Islet precursor cell (in vitro differentiated cells): Measurements from ENCODE around the gene ARHGAP10.
A peak's percentile ranks its signal among the peaks of the same experiment; 100 is the strongest.

Source experiments
- DNase-seq: peaks from one replicate; pipeline ENCODE4 v3.0.0-alpha.2; 2018

ARHGAP10 gene

GRCh38 chr4:147916351-147916750 is 184.5 kb downstream of the ARHGAP10 start:
- no peak for DNase-seq

DNA sequence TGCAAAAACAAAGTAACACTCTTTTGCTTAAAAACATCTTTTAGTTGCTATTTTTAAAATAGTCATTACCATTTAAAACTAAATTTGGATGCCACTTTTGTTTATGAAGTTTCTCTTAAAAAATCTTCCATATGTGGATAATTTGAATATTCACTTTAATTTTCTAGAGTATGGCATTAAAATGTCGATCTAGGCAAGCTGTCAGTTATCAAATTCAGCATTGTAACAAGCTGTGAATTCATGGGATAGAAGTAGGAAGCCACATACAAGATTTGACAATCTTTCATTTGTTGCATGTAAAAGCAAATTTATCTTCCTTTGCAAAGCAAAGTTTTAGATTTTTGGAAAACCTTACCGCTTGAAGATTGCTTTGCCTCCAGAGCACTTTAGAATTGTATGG is 191.5 kb downstream of the ARHGAP10 start:
- DNase-seq, result no peak

DNA sequence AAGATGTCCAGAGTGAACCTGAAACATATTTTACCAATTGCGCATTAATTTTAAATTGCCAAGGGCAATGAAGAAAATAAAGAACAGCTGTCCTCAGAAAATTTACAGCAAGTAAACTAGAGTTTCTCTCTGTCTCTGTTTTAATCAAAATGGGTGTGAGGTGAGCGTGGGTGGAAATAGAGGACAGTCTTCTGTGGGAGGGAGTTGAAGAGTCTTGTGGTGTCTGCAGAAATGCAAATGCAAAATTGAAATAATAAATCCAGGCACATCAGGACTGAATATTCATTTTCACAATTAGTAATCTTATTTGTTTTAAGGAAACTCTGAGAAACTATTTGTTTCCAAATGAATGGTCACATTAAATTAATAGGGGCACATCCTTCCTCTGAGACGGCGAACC is 192.0 kb downstream of the ARHGAP10 start:
- no peak for DNase-seq

DNA sequence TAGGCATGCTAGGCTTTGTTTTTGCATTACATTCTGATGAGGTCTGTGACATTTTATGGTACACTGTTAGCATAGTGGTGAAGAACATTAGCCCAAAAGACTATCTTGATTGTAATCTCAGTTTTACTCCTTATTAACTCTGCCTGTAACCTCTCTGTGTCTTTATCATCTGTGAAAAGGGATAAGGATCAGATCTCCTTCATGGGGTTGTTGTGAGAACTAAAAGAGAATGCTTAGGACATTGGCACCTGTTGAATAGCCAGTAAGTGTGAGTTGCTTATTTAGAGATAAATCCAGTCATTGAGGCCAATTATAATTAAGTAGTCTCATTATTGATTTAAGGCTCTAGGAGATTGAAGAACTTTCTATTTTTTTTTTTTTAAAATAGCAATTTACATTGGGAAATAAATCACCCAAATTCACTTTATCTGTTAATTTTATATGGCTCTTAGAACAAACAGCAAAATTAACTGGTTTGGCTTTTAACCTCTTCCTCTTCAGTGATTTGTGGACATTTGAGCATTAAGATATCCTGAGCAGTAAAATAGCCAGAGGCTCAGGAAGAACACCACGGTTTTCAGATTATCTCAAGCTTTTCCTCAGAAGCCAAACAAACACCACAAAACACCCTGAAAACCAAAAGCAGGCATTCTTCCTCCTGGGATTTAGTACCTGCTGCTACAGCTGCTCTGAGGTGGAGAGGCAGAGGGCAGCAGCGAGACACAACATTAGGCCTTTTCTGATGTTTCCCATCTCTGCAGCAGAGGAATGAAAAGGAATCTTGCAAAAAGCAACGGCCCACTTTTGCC is 192.9 kb downstream of the ARHGAP10 start:
- DNase-seq, result peak; percentile 68

GRCh38 chr4:147927377-147928137 is 195.7 kb downstream of the ARHGAP10 start:
- no peak for DNase-seq

DNA sequence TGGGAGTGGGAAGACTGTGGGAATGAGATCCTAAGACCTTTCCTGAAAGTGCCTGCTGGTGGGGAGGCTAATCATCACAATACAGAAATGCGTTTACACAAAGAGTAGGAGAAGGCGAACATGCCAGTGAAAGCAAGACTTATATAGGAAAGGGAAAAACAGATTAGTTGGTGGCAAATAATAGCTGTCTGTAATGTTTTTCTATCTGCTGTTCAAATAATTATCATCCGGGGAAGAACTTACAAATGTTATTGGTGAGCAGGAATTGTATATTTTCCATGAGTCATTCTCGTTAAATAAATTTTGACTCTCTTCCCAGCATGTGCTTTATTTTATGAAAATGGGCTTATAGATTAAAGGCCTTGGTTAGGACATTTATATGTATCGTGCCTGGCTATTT is 196.5 kb downstream of the ARHGAP10 start:
- DNase-seq, result no peak

DNA sequence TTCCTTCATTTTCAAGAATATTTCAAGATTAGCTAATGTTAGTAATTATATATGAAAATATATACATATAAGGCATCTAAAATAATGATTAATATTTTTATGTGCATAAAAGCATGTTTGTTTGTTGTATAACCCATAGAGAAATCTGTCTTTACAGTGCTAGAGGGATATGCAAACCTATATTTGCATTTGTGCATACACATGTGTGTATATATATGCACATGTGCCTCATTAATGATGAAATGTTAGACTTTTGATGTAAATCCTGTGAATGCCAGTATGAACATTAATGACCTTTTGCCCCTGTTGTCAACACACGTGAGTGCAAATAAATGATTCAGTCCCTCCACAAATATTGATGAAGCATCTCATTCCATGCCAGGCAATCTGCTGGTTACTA is 197.9 kb downstream of the ARHGAP10 start:
- DNase-seq, result no peak

GRCh38 chr4:147933316-147933715 is 201.4 kb downstream of the ARHGAP10 start:
- no peak for DNase-seq

DNA sequence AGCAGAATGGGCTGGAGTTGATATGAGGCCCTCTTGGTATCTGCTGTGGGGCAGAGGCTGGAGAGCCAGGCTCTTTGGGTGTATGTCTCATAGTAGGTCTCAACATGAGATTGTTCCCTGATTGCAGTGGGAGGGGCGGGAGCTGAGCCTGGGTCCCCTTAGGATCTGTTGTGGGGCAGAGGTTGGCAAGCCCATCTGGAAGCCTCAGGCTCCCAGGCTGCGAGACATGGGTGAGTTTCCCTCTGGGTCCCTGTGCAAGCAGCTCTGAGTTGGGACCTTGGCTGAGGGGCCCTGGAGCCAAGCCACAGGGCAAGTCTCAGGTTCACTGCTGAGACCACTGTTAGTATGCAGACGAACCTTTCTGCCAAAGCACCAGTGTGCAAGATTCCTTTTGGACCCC is 201.9 kb downstream of the ARHGAP10 start:
- no peak for DNase-seq

GRCh38 chr4:147938496-147938895 is 206.6 kb downstream of the ARHGAP10 start:
- no peak for DNase-seq

DNA sequence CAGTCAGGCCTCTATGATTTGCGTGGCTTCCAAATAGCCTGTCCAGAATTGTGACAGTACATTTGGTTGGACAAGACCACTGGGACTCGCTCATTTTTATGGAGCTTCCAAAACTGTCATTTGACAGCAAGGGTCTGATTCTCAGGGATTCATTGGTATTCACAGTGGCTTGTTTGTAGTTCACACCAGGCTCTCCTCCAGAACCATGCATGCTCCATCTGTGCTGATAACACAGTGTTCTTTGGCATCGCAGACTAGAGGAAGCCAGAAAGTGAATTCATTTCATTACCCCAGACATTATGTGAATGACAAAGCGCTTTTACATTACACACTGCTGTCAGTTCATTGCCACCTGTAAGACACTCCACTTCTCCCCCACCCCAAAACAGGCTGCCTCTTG is 208.3 kb downstream of the ARHGAP10 start:
- no peak for DNase-seq

DNA sequence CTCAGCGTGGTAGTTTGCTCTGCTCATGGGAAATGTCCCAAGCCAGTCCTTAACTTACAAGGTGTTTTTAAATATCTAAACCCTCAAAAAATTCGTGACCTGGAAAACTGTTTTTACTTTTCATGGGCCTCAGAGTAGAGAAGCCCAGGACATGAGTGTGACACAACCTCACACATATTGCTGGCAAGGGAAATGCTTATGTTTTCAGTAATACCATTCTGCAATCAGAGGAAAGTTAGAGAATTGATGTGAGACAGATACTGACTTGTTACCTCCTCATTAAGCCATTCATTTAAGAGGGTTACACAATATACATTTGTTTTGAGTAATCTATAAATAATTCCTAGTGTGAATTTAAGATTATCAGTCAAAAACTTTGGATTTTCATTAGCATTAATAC is 209.5 kb downstream of the ARHGAP10 start:
- no peak for DNase-seq

DNA sequence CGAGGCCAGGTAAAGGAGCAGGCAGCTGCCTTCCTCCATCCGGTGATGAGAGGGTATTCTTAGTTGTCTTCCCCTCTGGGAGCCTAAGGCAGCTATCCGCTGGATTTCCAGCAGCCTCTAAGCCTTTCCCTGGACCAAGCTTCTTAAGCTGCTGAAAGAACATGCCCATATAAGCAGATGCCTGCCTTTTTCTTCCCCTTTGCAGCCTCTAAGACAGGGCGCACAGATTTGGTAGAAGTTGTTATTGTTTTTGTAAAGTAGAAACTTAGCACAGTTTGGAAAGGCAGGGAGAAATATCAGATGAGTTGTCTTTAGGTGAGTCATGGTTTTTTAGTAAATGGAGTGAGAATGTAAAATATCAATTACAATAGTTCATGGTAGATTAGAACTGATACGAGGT is 210.8 kb downstream of the ARHGAP10 start:
- DNase-seq, result no peak

GRCh38 chr4:147943159-147943638 is 211.3 kb downstream of the ARHGAP10 start:
- no peak for DNase-seq

DNA sequence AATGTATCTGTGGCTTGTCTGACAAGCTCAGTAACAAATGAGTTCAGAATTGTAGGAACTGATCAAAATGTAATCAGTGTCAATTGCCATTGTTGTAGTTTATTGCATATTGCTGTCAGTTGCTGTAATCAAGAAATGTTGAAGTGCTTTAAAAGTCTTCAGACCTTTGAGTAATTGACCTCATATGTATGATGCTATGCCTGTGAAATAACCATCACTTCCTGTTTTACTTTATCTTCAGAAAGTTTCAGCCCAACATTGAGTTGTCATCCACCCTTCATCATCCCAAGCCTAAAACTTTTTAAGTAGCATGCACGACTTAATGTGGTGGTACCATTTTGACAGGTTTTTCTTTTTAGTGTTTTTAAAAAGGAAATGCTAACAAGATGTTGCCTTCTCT is 212.4 kb downstream of the ARHGAP10 start:
- no peak for DNase-seq

DNA sequence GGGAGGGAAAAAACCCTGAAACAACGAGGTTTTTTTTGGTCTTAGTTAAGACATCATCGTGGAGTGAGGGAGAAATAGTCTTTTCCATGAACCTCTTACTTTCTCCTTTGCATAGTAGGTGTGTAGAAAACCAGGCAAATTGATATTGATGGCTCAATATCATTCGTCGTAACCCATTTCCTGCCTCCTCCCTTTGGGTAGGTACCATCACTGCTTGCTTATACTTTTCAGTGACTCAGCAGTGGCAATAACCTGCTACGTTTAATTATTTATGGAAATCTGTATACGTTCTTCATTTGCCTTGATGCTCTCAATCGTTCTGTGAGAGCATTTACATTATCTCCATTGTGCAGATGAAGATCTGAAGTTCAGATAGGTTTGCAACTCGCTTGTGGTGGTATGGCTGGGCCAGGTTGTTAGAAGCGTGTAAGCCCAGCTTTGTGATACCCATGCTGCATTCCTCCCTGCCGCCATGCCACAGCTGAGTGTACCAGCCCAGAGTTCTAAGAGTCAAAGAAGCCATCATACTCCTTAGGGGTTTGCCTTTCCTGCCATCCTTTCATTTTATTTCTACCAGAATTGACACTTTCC is 212.9 kb downstream of the ARHGAP10 start:
- no peak for DNase-seq

- DNase-seq, result no peak
Measured at GRCh38 chr4:147948336-147948735, 216.4 kb downstream of the ARHGAP10 start.

DNA sequence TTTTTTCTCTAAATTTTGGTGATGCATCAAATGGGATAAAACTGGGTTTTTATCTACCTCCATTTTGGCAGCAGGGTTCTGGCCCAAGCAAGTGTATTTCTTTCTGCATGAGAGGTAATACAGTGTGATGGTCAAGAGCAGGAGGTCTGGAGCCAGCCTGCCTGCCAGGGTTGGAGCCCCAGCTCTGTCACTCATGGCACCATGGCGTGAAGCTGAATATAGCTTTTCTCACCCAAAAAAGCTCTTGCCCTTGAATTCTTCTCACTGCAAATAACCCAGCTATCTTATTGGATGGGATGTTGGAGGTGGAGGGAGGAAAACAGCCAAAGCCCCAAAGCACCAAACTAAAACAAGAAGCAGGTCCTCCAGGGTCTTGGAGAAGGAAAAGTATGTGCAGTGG is 218.4 kb downstream of the ARHGAP10 start:
- DNase-seq, result no peak

- DNase-seq, result no peak
Measured at GRCh38 chr4:147950841-147951240, 219.0 kb downstream of the ARHGAP10 start.

DNA sequence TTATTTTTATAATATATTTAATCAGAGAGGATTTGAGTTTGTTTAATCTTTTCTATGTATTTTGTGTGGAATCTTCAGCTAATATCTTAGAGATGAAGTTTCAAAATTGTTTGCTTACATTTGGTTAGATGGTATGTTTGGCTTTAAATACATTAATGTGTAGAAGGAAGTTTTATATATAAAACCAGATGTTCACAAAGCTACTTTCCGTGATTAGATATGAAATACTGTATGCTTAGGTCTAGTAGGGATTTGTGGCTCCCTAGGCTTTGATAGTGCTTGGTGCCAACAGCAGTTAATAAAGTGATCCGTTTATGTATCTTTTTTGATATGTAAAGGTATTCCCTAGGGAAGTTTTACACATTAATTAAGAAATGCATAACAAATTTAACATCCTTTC is 223.0 kb downstream of the ARHGAP10 start:
- DNase-seq, result no peak

DNA sequence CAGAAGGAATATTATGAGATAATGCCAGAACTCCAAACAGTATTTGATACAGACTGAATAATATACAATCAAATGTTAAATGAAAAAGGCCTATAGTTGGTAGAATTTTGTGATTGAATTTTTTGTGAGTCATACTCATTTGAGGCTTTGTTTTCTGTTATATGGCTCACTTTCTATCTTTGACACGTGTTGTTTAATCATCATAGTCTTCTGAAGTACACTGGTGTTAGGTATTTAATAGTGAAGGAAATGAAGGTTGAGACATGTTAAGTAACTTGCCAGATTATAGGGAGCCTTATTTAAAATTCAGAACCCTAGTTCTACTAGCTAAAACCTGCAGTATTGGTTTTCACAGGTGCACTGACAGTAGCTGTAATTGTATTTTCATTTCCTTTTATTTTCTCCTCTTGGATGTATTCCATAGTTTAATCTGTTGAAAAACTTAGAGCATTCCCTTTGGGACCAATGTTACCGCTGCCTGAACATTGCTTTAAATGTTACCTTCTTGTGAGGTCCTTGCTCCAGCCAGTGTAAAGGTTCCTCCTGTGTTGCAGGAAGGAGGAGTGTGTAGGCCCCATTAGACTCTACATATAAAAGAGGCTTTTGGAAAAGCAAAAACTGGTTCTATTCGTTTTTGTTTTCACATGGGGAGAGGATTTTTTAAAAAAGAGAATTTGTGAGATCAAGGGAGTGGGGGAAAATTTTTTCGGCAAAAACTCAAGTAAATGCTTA is 224.1 kb downstream of the ARHGAP10 start:
- DNase-seq, result no peak

GRCh38 chr4:147957446-147957845 is 225.6 kb downstream of the ARHGAP10 start:
- DNase-seq, result no peak

- no peak for DNase-seq
Measured at GRCh38 chr4:147958057-147958456, 226.2 kb downstream of the ARHGAP10 start.
